ENCODE results near the gene XRCC4.
"Not testable (repeated sequence)": the region's sequence is repeated elsewhere in the genome, so short reads cannot be mapped to it uniquely, and the experiment has no call there.

XRCC4 gene

DNA sequence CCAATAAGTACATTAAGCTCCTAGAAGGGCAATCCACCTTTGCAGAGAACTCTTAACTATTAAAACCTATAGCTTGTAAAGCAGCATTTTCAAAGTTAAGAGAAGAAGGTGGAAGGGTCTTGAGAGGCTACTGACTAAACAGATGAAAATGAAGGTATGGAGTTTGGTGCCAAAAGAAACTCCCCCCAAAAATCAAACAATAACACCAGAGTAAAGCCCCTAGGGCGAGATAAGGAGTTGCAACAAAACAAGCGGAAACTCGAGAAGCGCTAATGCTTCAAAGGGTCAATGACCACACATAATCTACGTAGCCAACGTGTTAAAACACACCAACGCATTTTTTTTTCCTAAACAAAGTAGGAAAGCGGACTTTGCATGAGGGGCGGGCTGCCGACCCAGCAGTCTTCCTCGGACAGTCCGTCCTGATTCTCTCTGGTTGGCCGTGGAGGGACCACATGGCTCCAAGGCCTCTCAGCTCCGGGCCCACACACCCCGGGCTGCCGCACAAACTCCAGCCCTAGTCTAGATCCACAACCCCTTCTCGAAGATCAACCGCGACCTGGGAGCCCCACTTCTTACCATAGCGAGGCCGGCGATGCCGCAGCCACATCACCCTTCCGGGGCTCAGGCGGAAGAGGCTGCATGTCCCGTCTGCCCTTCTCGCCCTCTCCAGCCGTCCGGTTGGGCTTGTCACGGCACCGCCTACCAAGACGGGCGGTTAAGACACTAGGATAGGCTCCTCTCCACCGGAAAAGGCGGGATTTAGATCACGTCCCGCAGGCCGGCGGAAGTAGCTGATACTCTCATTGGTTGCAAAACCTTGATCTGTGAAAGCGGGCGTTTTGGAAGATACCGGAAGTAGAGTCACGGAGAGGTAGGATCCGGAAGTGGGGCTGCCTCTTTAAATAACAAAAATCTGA lies at the start of gene XRCC4, which contains the start of gene TMEM167A:
XRCC4 (plus strand) TSS at position 806 of the 920 bp plus-strand sequence. CDS start 27,373 bp downstream, outside the sequence.
TMEM167A (minus strand) TSS at position 653 of the 920 bp plus-strand sequence; CDS start at position 582, 71 bp downstream.
- peak; percentile 99 for DNase-seq (ENCODE audit: low spot score)

DNA sequence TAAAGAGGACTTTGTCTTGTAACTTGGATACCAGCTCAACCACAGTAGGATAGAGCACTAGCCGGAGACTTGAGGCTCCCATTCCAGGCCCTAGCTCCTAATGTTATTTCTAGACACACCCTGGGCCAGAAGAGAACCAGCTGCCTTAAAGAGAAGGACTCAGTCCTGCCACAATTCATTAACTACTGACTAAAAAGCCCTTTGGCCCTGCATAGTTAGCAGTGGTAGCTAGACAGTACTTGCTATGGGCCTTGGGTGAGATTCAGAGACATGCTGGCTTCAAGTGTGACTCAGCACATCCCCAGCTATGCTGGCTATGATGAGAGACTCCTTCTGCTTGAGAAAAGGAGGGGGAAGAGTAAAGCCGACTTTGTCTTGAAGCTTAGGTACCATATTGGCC lies 47.4 kb upstream of the XRCC4 start:
- no peak for DNase-seq (ENCODE audit: low spot score)

DNA sequence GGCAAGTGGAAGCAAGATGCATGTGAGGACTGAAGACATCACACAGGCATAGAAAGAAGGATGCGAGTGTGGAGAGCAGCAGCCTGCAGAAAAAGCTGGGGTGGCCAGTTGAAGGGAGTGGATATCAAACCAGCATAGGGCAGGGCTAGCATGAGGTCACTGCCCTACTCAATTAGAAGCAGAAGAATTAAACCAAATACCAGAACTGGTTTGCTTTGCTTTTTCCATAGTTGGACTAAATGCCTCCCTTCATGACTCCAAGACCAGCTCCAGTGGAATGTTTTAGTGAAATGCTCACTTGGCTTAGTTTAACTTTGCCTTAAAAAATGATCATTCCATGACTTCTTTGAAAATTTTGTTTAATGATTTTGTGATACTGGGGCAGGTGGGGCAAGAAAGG lies 46.0 kb upstream of the XRCC4 start:
- DNase-seq (ENCODE audit: low spot score): no peak

DNA sequence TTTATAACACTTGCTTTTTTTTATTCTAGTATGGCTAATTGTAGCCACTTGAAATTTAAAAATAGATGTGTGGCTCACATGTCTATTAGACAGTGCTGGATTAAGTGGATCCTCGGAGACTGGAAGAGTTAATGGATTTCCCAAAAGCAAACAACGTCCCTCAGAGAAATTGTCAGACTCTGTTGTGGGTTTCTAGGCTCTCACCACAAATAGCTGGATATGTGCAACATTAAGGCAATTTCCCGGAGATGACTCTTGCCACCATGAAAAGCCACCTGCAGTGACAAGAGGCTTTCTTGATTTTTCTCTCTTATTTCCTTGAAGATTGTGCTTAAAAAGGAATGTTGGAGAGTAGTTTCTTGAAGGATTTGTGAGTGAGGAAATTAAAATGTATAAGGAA lies 43.3 kb upstream of the XRCC4 start:
- no peak for DNase-seq (ENCODE audit: low spot score)

DNA sequence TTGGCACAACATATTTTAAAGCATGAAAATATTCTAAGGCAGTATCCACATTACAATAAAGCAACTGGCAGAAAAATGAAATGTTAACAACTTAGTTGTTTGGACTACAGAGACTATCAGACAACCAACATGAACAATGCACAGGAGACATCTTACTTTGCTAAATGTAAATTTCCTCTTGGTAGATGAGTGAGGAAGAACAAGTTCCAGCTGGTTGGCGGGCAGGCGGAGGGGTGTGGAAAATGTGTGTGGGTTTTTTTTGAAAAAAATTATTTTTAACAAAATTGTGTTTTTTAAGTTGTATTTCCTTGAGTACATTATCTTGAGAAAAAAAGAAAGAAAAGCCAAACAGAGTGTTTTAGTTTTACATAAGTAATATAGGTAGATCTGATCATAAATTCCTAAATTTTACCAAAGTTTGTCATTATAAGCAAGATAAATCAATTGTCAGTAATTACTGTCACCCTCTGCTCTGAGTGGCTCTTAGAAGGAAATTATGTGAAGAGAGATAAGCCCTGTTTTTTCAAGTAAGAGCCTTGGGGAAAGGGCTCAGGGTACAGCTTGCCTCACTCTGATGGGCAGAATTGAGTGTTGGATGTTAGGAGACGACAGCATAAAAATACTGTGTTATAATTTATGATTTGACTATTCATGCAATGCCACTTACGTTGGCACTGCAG lies 42.7 kb upstream of the XRCC4 start:
- DNase-seq (ENCODE audit: low spot score): no peak

DNA sequence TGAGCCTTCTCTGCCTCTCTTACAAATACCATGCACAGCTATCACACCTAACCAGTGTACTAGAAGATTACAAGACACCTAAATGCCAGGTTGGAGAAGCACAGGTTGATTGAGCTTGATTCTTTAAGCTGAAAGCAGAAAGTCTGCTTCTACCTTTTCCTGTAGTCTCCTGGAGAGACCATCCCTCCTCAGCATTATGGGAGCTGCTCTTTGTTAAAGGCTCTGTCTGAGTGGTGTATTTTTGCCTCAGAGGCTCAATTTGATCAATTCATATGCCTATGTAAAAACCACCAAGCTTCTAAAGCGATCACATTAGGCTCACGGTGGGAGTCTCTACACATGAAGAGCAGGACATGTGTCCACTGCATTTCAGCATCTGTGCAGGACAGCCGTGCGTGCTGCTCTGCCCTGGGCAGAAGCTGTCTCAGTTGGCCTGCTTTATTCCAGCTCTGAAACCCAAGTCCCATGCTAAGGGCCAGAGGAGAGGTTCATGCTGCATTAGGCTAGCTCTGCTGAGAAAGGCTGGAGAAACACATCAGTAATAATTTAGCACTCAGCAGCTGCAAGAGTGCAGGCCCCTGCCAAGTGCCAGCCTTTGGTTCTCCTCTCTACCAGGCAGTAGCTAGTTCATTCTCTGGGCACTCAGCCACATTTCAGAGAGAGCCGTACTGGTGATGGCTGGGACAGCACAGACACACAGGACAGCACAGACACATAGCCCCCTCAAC lies 41.8 kb upstream of the XRCC4 start:
- DNase-seq (ENCODE audit: low spot score): no peak

DNA sequence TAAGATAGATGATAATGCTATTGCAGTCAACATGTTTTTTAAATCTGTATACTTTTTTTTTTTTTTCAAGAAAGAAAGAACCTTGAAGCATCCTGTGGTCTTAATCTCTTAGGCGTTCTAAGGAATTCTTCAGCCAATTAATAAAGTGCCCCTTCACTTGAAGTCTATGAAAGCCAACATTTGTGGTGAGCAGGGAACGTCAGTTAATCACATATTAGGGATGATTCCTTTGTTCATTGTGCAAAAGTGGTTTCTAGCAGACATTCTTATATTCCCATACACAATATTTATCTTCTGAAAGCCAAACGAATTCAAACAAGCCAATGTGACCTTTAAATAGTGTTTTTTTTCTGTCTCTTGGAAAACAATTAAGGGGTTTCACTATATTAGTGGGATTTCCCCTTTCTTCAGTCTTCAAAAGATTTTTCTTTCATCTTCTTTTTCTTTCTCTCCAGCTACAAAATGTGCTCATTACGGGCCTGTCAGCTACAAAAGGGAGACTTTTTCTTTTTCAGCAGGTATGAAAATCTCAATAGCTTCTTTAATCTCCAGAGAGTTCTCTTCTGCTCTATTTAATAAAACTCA lies 40.3 kb upstream of the XRCC4 start:
- no peak for DNase-seq (ENCODE audit: low spot score)

DNA sequence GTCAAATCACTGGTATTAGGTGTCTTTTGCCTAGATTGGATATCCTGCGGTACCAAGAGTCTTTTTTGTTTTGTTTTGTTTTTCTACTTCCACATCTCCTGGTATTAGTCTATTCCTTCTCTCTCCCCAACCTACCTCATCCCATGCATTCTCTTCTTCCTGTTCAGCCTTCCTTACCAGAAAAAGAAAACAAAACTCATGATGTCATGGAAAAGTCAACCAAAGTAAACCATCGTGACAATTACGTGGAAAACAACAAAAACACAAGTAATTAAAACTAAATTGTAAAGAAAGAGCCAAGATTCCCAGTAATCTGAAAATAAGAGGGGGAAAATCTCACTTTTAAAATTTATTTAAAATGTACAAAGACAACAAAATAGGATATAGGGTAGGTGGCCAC lies 38.4 kb upstream of the XRCC4 start:
- no peak for DNase-seq (ENCODE audit: low spot score)

DNA sequence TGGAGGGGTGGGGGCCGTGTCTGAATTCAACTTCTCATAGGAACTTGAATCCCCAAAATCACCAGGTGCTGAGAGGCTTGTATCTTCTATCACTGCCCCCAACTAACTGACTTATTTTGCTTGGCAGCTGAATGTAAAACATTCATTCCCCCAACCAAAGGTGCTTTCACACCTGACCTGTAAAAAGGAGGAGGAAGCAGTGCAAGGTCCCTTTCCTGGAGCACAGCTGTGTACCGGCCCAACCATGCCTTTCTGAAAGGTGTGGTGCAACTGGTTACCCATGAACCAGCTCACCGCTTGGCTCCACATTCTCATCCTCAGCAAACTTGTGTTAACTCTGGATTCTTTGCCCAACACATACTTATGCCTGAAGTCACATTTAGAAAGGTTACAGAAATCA lies 34.8 kb upstream of the XRCC4 start:
- DNase-seq (ENCODE audit: low spot score): no peak

DNA sequence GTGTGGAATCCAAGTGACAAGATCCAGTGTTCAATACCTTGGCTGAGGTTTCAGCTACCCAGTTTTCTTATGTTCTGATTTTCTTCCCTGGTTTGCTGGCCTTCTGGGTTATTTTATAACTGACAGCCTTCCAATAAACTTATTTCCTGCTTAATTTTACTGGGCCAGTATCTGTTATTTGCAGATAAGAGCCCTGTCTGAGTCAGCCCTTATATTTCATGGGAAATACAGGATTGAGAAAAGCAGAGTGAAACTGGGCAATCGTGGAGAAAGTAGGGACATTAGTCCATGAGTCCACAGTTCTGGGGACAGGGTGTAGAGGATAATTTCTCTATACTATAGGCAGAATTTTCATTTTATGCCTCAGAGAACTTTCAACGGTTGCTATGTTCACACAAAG lies 32.4 kb upstream of the XRCC4 start:
- no peak for DNase-seq (ENCODE audit: low spot score)

DNA sequence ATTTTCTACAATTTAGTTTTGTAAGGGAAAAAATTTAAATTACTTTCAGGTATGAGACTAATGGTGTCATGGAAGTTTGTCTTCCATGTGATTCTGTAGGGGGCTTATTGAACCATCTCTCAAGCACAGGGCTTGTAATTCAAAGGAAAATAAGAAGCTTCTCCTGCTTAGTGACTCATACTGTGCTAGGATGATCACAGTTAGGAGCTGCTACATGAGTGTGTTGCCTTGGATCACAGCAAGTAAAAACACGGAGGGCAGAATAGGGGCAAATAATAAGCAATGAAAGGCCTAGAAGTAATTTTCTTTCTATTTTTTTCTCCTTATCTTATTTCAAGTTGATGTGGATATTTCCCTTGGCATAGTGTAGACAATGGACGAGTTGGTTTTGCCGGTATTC lies 29.1 kb upstream of the XRCC4 start:
- DNase-seq (ENCODE audit: low spot score): no peak

DNA sequence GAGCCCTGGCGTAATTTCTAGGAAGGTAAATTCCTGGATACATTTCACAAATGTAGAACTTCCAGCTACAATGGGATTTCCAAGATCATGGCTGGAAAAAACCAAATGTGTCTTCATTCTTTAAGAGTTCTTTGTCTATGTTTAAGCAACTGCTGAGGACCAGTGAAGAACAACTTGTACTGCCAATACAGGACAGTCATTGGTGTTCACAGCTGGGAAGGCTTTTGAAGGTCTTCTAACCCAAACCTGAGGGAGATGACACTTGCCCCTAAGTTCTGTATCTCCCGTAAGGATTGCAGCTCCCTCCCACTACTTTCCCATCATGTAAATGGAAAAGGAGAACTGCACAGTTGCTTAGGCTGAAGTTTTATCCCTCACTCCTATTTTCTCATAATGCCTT lies 28.5 kb upstream of the XRCC4 start:
- no peak for DNase-seq (ENCODE audit: low spot score)

DNA sequence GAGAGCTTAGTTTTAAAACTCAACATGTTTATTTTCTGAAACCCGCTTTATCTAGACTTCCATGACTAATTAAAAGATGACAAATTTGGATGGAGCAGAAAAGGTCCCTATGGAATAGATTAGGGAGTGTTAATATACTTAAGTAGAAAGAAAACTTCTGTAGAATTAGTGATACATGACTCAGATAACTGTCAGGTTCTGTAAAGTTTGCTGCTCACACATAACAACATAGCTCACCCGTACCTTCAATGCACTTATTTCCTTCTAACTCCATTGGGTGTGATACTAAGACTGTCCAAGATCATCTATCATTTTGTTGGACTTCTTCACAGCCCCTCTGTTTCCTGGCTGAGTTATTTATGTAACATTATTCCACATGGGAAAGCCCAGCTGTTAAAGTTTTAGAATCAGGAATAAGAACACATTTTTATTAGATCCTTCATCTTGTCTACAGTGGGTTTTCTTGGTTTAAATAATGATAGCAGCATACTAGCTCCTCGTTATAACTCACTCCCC lies 27.9 kb upstream of the XRCC4 start:
- no peak for DNase-seq (ENCODE audit: low spot score)

DNA sequence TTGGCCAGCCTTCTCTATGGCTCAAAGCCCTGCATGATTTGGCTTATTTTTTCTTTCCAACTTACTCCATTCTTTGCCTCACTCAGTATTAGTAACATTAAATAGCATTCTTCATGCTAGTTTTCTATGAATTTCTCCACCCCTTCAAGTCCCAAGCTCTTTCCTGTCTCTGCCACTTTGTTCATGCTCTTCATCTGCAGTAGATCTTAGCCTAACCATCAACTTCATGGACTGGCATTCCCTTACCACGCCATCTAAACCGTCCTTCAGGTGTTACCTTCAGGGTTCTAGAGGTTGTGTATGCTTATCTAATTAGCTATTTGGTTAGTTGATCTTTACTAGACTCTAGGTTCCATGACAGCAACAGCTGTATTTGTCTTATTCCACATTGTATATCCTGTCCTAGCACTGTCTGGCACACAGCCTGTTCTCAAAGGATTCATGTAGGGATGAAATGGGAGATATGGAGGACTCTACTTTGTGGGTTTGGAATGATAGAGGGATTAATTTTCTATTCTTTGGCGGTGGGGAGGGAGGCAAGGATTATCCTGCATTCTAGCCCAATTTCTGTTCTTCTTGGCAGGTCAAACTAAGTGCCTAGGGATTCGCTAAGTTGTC lies 26.5 kb upstream of the XRCC4 start:
- no peak for DNase-seq (ENCODE audit: low spot score)

DNA sequence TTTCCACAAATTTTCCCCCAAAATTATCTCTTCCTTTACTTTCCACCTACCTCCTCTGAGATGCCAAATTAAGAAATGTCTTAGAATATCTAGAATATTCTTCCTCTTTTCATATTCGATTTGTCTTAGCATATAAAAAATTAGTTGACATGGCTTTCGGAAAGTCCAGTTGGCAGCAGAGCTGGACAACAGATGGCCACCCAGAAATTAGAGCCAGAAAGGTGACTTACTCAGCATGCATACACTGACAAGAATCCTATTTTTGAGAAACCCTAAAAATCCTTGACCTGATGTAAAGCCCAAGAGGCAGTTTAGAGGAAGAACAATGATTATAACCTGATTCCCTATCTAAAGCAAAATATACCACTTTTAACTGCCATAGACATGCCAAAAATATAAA lies 22.2 kb upstream of the XRCC4 start:
- no peak for DNase-seq (ENCODE audit: low spot score)

DNA sequence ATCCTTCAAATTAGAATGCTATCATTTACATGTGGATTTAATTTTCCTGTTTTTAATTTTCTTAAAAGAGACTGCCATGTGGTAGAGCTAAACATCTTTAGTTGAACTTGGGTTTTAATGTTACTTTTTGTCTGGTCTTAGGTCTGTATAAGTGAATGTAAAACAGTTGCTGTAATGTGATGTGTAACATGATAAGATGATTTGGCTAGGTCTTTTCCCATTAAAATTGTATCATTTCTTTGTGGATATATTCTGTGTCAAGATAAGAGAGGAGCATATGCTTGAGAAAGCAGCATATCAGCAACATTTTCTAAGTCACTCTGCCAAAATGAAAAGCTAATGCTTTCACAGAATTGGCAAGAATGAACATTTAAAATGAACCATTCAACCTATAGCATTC lies 18.6 kb upstream of the XRCC4 start:
- DNase-seq (ENCODE audit: low spot score): no peak

DNA sequence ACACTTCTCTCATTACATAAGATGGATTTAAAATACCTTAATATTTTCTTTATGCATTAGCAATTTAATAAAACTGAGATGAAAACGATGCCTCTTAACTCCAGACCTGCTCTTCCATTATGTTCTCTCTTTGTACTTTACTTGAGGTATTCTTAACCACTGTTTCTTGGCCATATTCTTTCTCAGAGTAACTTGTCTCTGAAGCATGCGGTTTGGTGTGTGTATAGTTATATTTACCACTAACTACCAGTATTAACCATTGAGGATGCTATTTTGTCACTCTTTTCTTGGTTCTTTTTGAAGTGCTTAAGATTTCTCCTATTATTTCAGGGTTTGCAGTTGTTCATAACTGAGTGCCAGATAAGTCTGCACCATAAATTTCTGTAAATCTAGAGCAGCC lies 18.0 kb upstream of the XRCC4 start:
- DNase-seq (ENCODE audit: low spot score): no peak

DNA sequence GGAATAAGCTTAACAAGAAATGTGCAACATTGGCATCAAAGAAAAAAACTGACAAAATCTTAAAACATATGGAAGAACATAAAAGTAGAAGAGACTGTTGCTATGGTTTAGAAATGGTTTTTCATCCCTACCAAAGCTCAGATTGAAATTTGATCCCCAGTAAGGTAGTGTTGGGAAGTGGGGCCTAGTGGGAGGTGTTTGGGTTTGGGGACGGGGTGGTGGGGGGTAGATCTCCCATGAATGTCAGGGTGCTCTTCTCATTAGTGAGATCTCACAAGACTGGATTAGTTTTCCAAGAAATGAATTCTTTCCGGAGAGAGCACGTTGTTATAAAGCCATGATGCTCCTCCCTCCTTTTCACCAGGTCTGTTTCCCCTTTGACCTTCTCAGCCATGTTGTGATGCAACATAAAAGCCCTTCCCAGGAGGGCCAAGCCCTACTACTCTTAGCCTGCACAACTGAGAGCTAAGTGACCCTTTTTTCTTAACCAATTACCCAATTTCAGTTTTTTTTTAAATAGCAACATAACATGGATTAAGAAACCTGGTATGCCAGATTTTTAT lies 10.7 kb upstream of the XRCC4 start:
- no peak for DNase-seq (ENCODE audit: low spot score)

DNA sequence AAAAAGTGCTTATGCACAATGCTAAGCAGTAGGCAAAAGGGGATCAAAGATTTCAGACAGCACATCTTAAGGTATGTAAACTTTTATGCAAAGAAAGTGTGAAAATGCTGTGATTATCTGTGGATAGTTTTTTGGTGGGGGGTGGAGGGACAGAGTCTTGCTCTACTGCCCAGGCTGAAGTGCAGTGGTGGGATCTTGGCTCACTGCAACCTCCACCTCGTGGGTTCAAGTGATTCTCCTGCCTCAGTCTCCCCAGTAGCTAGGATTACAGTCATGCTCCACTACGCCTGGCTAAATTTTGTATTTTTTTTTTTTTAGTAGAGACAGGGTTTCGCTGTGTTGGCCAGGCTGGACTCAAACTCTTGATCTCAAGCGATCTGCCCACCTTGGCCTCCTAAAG lies 10.0 kb upstream of the XRCC4 start:
- DNase-seq (ENCODE audit: low spot score): not testable (repeated sequence)

DNA sequence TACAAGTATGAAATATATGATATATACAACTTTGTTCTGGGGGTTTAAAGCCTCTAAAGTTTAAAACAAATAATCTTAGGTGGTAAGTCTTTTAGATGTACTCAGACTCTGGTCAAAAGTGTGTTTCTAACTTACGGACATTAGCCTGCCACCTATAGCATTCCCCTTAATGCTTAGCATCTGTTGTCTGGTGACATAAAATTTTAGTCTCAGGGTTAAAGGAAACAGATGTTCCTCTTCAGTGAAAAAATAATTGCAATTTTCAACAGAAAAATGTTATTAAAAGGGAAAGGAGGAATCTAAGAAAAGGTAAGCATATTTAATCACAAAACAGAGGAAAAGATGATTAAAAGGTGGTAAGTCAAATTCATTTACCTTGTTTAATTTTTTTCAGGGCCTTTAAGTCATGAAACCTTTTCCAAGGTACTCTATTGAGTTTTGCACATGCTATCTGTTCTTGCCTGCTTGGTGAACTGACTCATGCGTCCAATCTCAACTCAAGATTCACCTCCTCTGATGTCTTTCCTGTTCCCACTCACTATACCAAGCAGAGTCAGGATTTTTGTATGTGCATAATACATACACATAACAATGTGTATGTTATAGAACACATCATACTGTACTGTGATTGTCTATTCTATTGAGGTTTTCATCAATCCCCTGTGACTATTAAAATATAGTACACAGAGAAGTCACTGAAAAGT lies 8.1 kb upstream of the XRCC4 start:
- no peak for DNase-seq (ENCODE audit: low spot score)

All from NAMALWA (cell line).